ENCODE measurements around the gene HACD2. TPM values are rescaled to one million over a fixed set of nuclear protein-coding genes. Genes with fewer than 3 reads are reported as not detected.

HACD2 gene
- polyA plus RNA-seq (85.8 to 146 TPM (median 124 TPM) in 3 replicates), polyA minus RNA-seq (83.0 to 239 TPM (median 181 TPM) in 3 replicates)
- 34.3 TPM for polyA plus RNA-seq (2011; ENCODE audit: low read depth)
- 50.9 and 112 TPM in 2 replicates for polyA plus RNA-seq (2011; cell fraction: cytosol; rRNA removed)
- polyA plus RNA-seq (2011; cell fraction: nucleus; rRNA removed), result 146 and 190 TPM in 2 replicates
- 57.9 and 59.7 TPM in 2 replicates for polyA plus RNA-seq (2012; ENCODE audit: low replicate concordance)
- 73.3 TPM for polyA minus RNA-seq (2011; cell fraction: cytosol; rRNA and poly(A)+ RNA removed)
- polyA minus RNA-seq (2011; cell fraction: nucleus; rRNA and poly(A)+ RNA removed), result 131 and 227 TPM in 2 replicates

DNA sequence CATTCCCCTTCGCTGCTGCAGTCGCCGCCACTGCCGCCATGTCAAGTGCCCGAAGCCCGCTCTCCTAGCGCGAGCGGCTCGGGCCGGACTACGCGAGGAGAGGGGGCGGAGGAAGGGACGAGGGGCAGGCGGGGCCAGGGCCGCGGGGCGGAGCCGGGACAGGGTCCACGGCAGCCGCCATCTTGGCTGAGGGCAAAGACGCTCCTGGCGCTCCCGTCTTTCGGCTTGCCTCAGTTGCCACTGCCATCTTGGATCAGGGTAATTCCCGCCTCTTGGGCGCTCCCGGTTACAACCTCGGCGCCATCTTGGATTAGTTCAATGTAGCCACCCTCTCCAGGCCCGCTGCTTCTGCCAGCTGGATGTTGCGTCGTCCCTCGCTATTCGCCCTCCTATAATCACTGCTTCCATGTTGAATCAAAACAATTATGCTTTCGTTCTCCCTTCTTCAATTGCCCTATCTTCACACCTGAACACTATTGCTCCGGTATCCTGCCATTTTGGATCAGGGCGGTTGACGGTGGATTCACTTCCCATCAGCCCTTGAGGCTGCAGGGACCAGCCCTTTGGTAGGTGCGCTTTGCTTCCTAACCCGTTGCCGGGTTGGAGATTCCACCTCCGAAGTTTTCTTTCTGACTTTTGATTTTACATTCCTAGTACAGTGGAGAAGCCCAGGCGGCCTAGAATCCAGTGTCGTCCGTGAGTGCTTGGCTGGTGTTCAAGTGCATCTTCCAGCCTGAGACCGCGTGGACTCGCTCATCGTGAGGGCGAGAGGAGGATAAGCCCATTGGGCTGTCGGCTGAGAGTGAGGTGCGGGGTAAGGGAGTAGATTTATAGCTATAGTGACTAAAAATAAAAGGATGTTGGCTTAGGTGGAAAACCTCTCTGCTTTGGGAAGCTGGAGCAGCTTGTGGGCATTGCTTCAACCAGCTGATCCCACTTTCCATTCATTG lies at the start of gene HACD2:
Gene HACD2 (minus strand): TSS at position 66 of the 950 bp plus-strand sequence. CDS start 26 bp downstream, at position 40.
- FAIRE-seq, result peak; percentile 66

More for the DNA sequence above, at the start of gene HACD2:
- Histone ChIP-seq H3K9me1 (ENCODE audit: control insufficient read depth, extremely low read depth, insufficient read depth, low read length) (no peaks in the 10 kb centered on the region), H4K20me1 (ENCODE audit: control insufficient read depth, extremely low read depth, insufficient read depth, low read length) (no peaks in the 10 kb centered on the region), H3K4me2 (ENCODE audit: control insufficient read depth, extremely low read depth, insufficient read depth, low read depth, low read length) (peak within 1 kb of the TSS; percentile 84), H3K79me2 (ENCODE audit: control insufficient read depth, insufficient read depth, low read length) (peaks cover 50% of the 10 kb centered on the region), H3K4me3 (ENCODE audit: control insufficient read depth in 2 of 3, extremely low read depth in 1 of 3, insufficient read depth in 2 of 3, low read depth in 1 of 3, low read length in 3 of 3) (peak within 1 kb of the TSS; percentile 60 to 98 (median 96)), H3K27me3 (ENCODE audit: control insufficient read depth, extremely low read depth, insufficient read depth, low read length) (no peaks in the 10 kb centered on the region), H3K36me3 (ENCODE audit: control insufficient read depth in 2 of 2, extremely low read depth in 1 of 2, insufficient read depth in 2 of 2, low read length in 2 of 2) (peaks cover 5 to 11% of the 10 kb centered on the region in 2 experiments), H3K9ac (ENCODE audit: control insufficient read depth, extremely low read depth, insufficient read depth, low read length) (peak within 1 kb of the TSS; percentile 99), H3K4me1 (ENCODE audit: control insufficient read depth, extremely low read depth, insufficient read depth, low read length) (peaks cover 23% of the 10 kb centered on the region), H3K27ac (ENCODE audit: control insufficient read depth, insufficient read depth, low read length) (peak within 1 kb of the TSS; percentile 100), H3K9me3 (ENCODE audit: control insufficient read depth, low read depth, low read length) (no peaks in the 10 kb centered on the region), H2AFZ (ENCODE audit: control insufficient read depth, low read length) (peak within 1 kb of the TSS; percentile 100)
- DNase-seq (ENCODE audit: low read depth, low spot score), result no peak
- dilution Hi-C loops (cut with MboI; ENCODE audit: extremely low pct_ligation_motif_present, low sequenced_read_pairs), result no loop called here
- TF ChIP-seq CTCF (optimal IDR thresholded peaks at IDR 0.05 in 1 of 3, IDR thresholded peaks at IDR 0.05 in 1 of 3, conservative IDR thresholded peaks at IDR 0.05 in 1 of 3; ENCODE audit: extremely low read depth in 1 of 3, insufficient read depth in 2 of 3, low read length in 3 of 3), result no peak
- no peak for TF ChIP-seq EZH2 (IDR thresholded peaks at IDR 0.05; ENCODE audit: low read length)

All from keratinocyte (primary cell).